ENCODE measurements around the gene C1RL.

Gene C1RL

GRCh38 chr12:7081037-7081436, 28.0 kb downstream of the C1RL start:
- no peak overlapping the region for H3K27ac ChIP-seq (ENCODE audit: insufficient read depth, low read length, poor library complexity, severe bottlenecking)
- H3K9me3 ChIP-seq (ENCODE audit: control insufficient read depth, low read length), result no peaks in the 10 kb centered on the region
- H3K4me3 ChIP-seq (ENCODE audit: insufficient read depth, low read depth, low read length, poor library complexity, severe bottlenecking), result no peak overlapping the region
- no peaks in the 10 kb centered on the region for H3K27me3 ChIP-seq (replicated peaks; ENCODE audit: control insufficient read depth, insufficient read depth, low read length, poor library complexity, severe bottlenecking)
- no peaks in the 10 kb centered on the region for H3K4me1 ChIP-seq (ENCODE audit: control insufficient read depth, insufficient read depth, low read length, poor library complexity, severe bottlenecking)
- no peaks in the 10 kb centered on the region for H3K36me3 ChIP-seq (ENCODE audit: control insufficient read depth, insufficient read depth, low read length)
- DNase-seq, result no peak

DNA sequence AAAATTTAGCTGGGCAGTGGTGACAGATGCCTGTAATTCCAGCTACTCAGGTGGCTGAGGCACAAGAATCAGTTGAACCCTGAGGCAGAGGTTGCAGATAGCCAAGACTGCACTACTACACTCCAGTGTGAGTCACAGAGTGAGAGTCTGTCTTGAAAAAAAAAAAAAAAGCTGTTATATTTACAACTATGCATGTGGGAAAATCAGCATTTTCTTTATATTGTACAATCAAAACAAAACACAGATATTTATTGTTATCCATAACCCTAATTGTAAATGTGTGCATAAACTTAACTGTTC, 29.2 kb downstream of the C1RL start:
- Histone ChIP-seq H3K27me3 (replicated peaks; ENCODE audit: control insufficient read depth, insufficient read depth, low read length, poor library complexity, severe bottlenecking) (no peaks in the 10 kb centered on the region), H3K9me3 (ENCODE audit: control insufficient read depth, low read length) (no peaks in the 10 kb centered on the region), H3K27ac (ENCODE audit: insufficient read depth, low read length, poor library complexity, severe bottlenecking) (no peak overlapping the region), H3K36me3 (ENCODE audit: control insufficient read depth, insufficient read depth, low read length) (no peaks in the 10 kb centered on the region), H3K4me1 (ENCODE audit: control insufficient read depth, insufficient read depth, low read length, poor library complexity, severe bottlenecking) (no peaks in the 10 kb centered on the region), H3K4me3 (ENCODE audit: insufficient read depth, low read depth, low read length, poor library complexity, severe bottlenecking) (no peak overlapping the region)
- DNase-seq, result no peak

DNA sequence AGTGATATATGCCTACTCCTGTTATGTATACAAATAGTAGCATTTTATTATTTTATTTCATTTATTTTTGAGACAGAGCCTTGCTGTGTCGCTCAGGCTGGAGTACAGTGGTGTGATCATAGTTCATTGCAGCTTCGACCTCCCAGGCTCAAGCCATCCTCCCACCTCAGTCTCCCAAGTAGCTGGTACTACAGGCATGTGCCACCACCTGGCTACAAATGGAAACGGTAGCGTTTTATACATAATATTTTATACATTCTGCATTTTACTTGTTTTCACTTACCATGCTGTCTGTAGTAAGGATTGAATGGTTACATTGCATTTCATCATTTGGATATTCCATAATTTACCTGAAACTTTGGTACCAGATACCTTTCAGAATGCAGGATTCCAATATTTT, 30.9 kb downstream of the C1RL start:
- Histone ChIP-seq H3K4me3 (ENCODE audit: insufficient read depth, low read depth, low read length, poor library complexity, severe bottlenecking) (no peak overlapping the region), H3K36me3 (ENCODE audit: control insufficient read depth, insufficient read depth, low read length) (no peaks in the 10 kb centered on the region), H3K27ac (ENCODE audit: insufficient read depth, low read length, poor library complexity, severe bottlenecking) (no peak overlapping the region), H3K9me3 (ENCODE audit: control insufficient read depth, low read length) (no peaks in the 10 kb centered on the region), H3K27me3 (replicated peaks; ENCODE audit: control insufficient read depth, insufficient read depth, low read length, poor library complexity, severe bottlenecking) (no peaks in the 10 kb centered on the region), H3K4me1 (ENCODE audit: control insufficient read depth, insufficient read depth, low read length, poor library complexity, severe bottlenecking) (no peaks in the 10 kb centered on the region)
- DNase-seq, result no peak

- Histone ChIP-seq H3K36me3 (ENCODE audit: control insufficient read depth, insufficient read depth, low read length) (no peaks in the 10 kb centered on the region), H3K9me3 (ENCODE audit: control insufficient read depth, low read length) (no peaks in the 10 kb centered on the region), H3K27me3 (replicated peaks; ENCODE audit: control insufficient read depth, insufficient read depth, low read length, poor library complexity, severe bottlenecking) (no peaks in the 10 kb centered on the region), H3K4me3 (ENCODE audit: insufficient read depth, low read depth, low read length, poor library complexity, severe bottlenecking) (no peak overlapping the region), H3K4me1 (ENCODE audit: control insufficient read depth, insufficient read depth, low read length, poor library complexity, severe bottlenecking) (no peaks in the 10 kb centered on the region), H3K27ac (ENCODE audit: insufficient read depth, low read length, poor library complexity, severe bottlenecking) (no peak overlapping the region)
- no peak for DNase-seq
Measured at GRCh38 chr12:7076493-7076892, 32.5 kb downstream of the C1RL start.

- no peaks in the 10 kb centered on the region for H3K27me3 ChIP-seq (replicated peaks; ENCODE audit: control insufficient read depth, insufficient read depth, low read length, poor library complexity, severe bottlenecking)
- no peak overlapping the region for H3K27ac ChIP-seq (ENCODE audit: insufficient read depth, low read length, poor library complexity, severe bottlenecking)
- H3K4me3 ChIP-seq (ENCODE audit: insufficient read depth, low read depth, low read length, poor library complexity, severe bottlenecking), result no peak overlapping the region
- H3K9me3 ChIP-seq (ENCODE audit: control insufficient read depth, low read length), result no peaks in the 10 kb centered on the region
- DNase-seq, result no peak
- no peaks in the 10 kb centered on the region for H3K36me3 ChIP-seq (ENCODE audit: control insufficient read depth, insufficient read depth, low read length)
- H3K4me1 ChIP-seq (ENCODE audit: control insufficient read depth, insufficient read depth, low read length, poor library complexity, severe bottlenecking), result no peaks in the 10 kb centered on the region
Measured at GRCh38 chr12:7075939-7076338, 33.1 kb downstream of the C1RL start.

- DNase-seq, result no peak
- Histone ChIP-seq H3K36me3 (ENCODE audit: control insufficient read depth, insufficient read depth, low read length) (no peaks in the 10 kb centered on the region), H3K27me3 (replicated peaks; ENCODE audit: control insufficient read depth, insufficient read depth, low read length, poor library complexity, severe bottlenecking) (no peaks in the 10 kb centered on the region), H3K4me3 (ENCODE audit: insufficient read depth, low read depth, low read length, poor library complexity, severe bottlenecking) (no peak overlapping the region), H3K9me3 (ENCODE audit: control insufficient read depth, low read length) (no peaks in the 10 kb centered on the region), H3K27ac (ENCODE audit: insufficient read depth, low read length, poor library complexity, severe bottlenecking) (no peak overlapping the region), H3K4me1 (ENCODE audit: control insufficient read depth, insufficient read depth, low read length, poor library complexity, severe bottlenecking) (no peaks in the 10 kb centered on the region)
Measured at GRCh38 chr12:7075518-7075917, 33.5 kb downstream of the C1RL start.

DNA sequence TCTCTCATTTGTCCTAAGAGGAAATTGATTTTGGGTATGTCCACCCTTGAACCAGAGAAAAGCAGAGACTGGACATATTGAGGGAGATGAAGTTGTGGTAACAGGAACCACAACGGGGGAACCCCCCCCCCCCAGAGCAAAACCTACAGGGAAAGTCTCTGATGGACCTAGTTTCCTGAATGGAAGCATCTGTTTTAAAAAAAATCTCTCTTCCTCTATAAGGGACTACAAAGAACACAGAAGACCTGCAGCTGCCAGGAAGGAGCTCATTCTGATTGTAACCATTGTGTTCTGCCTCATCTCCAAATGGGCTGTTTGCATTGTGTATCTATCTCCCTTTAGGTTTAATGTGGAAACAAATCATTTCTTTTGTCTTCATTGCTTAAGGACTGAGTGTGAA, 35.1 kb downstream of the C1RL start:
- no peak overlapping the region for H3K27ac ChIP-seq (ENCODE audit: insufficient read depth, low read length, poor library complexity, severe bottlenecking)

GRCh38 chr12:7072554-7072953, 36.5 kb downstream of the C1RL start:
- Histone ChIP-seq H3K4me3 (ENCODE audit: insufficient read depth, low read depth, low read length, poor library complexity, severe bottlenecking) (no peak overlapping the region), H3K9me3 (ENCODE audit: control insufficient read depth, low read length) (no peaks in the 10 kb centered on the region), H3K36me3 (ENCODE audit: control insufficient read depth, insufficient read depth, low read length) (no peaks in the 10 kb centered on the region), H3K27ac (ENCODE audit: insufficient read depth, low read length, poor library complexity, severe bottlenecking) (no peak overlapping the region), H3K4me1 (ENCODE audit: control insufficient read depth, insufficient read depth, low read length, poor library complexity, severe bottlenecking) (no peaks in the 10 kb centered on the region), H3K27me3 (replicated peaks; ENCODE audit: control insufficient read depth, insufficient read depth, low read length, poor library complexity, severe bottlenecking) (no peaks in the 10 kb centered on the region)
- no peak for DNase-seq

More for the DNA sequence above, 35.1 kb downstream of the C1RL start:
- no peaks in the 10 kb centered on the region for H3K9me3 ChIP-seq (ENCODE audit: control insufficient read depth, low read length)
- H3K36me3 ChIP-seq (ENCODE audit: control insufficient read depth, insufficient read depth, low read length), result no peaks in the 10 kb centered on the region
- DNase-seq, result no peak
- H3K4me3 ChIP-seq (ENCODE audit: insufficient read depth, low read depth, low read length, poor library complexity, severe bottlenecking), result no peak overlapping the region
- H3K27me3 ChIP-seq (replicated peaks; ENCODE audit: control insufficient read depth, insufficient read depth, low read length, poor library complexity, severe bottlenecking), result no peaks in the 10 kb centered on the region
- H3K4me1 ChIP-seq (ENCODE audit: control insufficient read depth, insufficient read depth, low read length, poor library complexity, severe bottlenecking), result no peaks in the 10 kb centered on the region

DNA sequence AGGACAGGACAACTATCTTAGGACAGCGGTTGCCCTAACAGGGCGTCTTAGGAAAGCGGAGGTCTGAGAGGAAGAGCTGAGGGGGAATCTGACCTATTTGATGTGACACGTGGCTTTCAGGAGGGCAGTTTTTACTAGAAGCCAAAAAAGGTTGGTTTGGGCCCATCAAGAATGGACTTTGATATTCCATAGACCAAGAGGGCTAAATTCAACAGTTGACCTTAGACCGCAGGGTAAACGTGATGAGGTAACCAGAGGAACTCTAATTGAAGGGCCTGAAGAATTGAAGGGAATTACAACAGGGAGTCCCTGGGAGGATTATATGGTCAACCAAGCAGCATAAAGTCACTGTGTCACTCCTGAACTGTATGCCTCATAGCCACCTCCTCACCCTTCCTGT, 37.0 kb downstream of the C1RL start:
- no peaks in the 10 kb centered on the region for H3K4me1 ChIP-seq (ENCODE audit: control insufficient read depth, insufficient read depth, low read length, poor library complexity, severe bottlenecking)
- DNase-seq, result no peak
- H3K27me3 ChIP-seq (replicated peaks; ENCODE audit: control insufficient read depth, insufficient read depth, low read length, poor library complexity, severe bottlenecking), result no peaks in the 10 kb centered on the region
- no peaks in the 10 kb centered on the region for H3K36me3 ChIP-seq (ENCODE audit: control insufficient read depth, insufficient read depth, low read length)
- no peak overlapping the region for H3K27ac ChIP-seq (ENCODE audit: insufficient read depth, low read length, poor library complexity, severe bottlenecking)
- no peak overlapping the region for H3K4me3 ChIP-seq (ENCODE audit: insufficient read depth, low read depth, low read length, poor library complexity, severe bottlenecking)
- no peaks in the 10 kb centered on the region for H3K9me3 ChIP-seq (ENCODE audit: control insufficient read depth, low read length)

DNA sequence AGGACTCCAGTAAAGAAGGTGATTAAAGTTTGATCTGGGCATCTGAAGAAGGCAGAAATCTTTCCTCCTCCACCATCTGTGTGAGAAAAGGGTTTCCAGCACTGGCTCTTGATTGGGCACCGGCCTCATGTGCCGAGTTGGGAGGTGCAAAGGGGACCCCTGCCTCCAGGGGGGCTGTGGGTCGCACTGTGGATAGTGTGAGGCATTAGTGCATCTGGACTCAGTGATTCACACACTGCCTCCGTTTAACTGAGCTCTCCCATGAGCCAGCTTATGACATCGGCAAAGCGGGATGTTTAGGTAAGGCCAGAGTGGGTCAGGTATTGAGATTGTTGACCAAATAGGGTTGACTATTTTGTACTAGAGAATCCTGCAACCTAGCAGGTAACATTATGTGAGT, 39.6 kb downstream of the C1RL start:
- Histone ChIP-seq H3K27me3 (replicated peaks; ENCODE audit: control insufficient read depth, insufficient read depth, low read length, poor library complexity, severe bottlenecking) (no peaks in the 10 kb centered on the region), H3K4me3 (ENCODE audit: insufficient read depth, low read depth, low read length, poor library complexity, severe bottlenecking) (no peak overlapping the region), H3K4me1 (ENCODE audit: control insufficient read depth, insufficient read depth, low read length, poor library complexity, severe bottlenecking) (no peaks in the 10 kb centered on the region), H3K36me3 (ENCODE audit: control insufficient read depth, insufficient read depth, low read length) (no peaks in the 10 kb centered on the region), H3K27ac (ENCODE audit: insufficient read depth, low read length, poor library complexity, severe bottlenecking) (no peak overlapping the region), H3K9me3 (ENCODE audit: control insufficient read depth, low read length) (no peaks in the 10 kb centered on the region)
- DNase-seq, result no peak

GRCh38 chr12:7068994-7069346, 40.0 kb downstream of the C1RL start:
- Histone ChIP-seq H3K36me3 (ENCODE audit: control insufficient read depth, insufficient read depth, low read length) (no peaks in the 10 kb centered on the region), H3K9me3 (ENCODE audit: control insufficient read depth, low read length) (no peaks in the 10 kb centered on the region), H3K4me3 (ENCODE audit: insufficient read depth, low read depth, low read length, poor library complexity, severe bottlenecking) (no peak overlapping the region), H3K27ac (ENCODE audit: insufficient read depth, low read length, poor library complexity, severe bottlenecking) (no peak overlapping the region), H3K27me3 (replicated peaks; ENCODE audit: control insufficient read depth, insufficient read depth, low read length, poor library complexity, severe bottlenecking) (no peaks in the 10 kb centered on the region), H3K4me1 (ENCODE audit: control insufficient read depth, insufficient read depth, low read length, poor library complexity, severe bottlenecking) (no peaks in the 10 kb centered on the region)
- DNase-seq, result no peak
